C4-2B (cell line): ENCODE measurements around the gene TUB.

Experiments used
- ZFX ChIP-seq: fragments of 450-650 bp; IDR thresholded peaks from 2 replicates; pipeline ENCODE4 v1.6.1; 2017
- TF ChIP-seq, protein P1 (sequence below): fragments of 450-650 bp; conservative IDR thresholded peaks from 2 replicates; pipeline ENCODE4 v1.5.1; 2017; ENCODE audit warnings: mild to moderate bottlenecking

DNA sequence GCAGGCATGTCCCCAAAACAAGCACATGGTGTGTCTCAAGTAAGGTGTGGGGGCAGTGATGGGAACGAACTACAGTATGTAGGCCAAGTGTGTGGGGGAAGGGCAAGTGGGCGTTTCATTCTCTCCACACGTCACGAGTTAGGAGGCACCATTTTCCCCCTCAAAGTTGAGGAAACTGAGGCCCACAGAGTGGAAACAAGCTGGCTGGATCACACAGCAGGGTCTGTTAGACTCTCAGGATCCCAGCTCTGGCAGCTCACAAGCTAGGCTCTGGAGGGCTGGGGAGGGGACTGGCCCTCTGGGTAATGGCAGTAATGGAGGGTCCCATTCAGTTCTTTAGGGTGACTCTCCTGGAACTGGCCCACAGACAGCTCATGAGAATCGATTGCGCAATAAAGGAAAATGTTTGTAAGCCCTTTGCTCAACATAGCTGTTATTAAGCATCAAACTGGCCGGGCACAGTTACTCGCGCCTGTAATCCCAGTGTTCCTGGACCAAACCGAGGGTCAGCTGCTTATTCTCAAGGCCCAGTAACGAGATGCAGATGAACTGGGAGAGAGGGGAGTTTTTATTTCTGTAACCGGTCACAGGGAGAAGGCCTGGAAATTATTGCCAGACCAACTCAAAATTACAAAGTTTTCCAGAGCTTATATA is 24.1 kb upstream of the TUB start:
- TF ChIP-seq, protein P1, sequence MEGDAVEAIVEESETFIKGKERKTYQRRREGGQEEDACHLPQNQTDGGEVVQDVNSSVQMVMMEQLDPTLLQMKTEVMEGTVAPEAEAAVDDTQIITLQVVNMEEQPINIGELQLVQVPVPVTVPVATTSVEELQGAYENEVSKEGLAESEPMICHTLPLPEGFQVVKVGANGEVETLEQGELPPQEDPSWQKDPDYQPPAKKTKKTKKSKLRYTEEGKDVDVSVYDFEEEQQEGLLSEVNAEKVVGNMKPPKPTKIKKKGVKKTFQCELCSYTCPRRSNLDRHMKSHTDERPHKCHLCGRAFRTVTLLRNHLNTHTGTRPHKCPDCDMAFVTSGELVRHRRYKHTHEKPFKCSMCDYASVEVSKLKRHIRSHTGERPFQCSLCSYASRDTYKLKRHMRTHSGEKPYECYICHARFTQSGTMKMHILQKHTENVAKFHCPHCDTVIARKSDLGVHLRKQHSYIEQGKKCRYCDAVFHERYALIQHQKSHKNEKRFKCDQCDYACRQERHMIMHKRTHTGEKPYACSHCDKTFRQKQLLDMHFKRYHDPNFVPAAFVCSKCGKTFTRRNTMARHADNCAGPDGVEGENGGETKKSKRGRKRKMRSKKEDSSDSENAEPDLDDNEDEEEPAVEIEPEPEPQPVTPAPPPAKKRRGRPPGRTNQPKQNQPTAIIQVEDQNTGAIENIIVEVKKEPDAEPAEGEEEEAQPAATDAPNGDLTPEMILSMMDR = no peak
- no peak for TF ChIP-seq ZFX
